HepG2 (cell line): ENCODE data around the gene ZSCAN31. TPM values are rescaled to one million over a fixed set of nuclear protein-coding genes. Genes with fewer than 3 reads are reported as not detected.

Experiments used
- ATRX ChIP-seq: sonication (generic); formaldehyde crosslinking; IDR thresholded peaks from 2 replicates; pipeline ENCODE4 v1.4.0; 2020; ENCODE audit warnings: missing genetic modification reagents, borderline replicate concordance
- MAZ ChIP-seq, 2 experiments: sonication (generic) in 1 of 2; formaldehyde crosslinking in 1 of 2; IDR thresholded peaks; 2 replicates each; pipeline versions ENCODE4 v1.5.0 to v1.6.1; 2012 to 2020; ENCODE audit warnings: low read depth in 2 of 2, mild to moderate bottlenecking in 2 of 2, borderline replicate concordance in 1 of 2, improper control_type of control experiment in 1 of 2, low read length in 1 of 2, missing genetic modification reagents in 1 of 2, moderate library complexity in 1 of 2
- NR1H2 ChIP-seq: sonication (generic); formaldehyde crosslinking; IDR thresholded peaks from 2 replicates; pipeline ENCODE4 v1.8.1; 2022; ENCODE audit warnings: low read depth, missing genetic modification reagents, borderline replicate concordance
- RBAK ChIP-seq: sonication (generic); formaldehyde crosslinking; IDR thresholded peaks from 2 replicates; pipeline ENCODE4 v1.5.1; 2020; ENCODE audit warnings: mild to moderate bottlenecking, missing genetic modification reagents
- RFXANK ChIP-seq: IDR thresholded peaks from 2 replicates; pipeline ENCODE4 v1.6.1; 2016
- RNF2 ChIP-seq: fragments of 450-650 bp; conservative IDR thresholded peaks from 2 replicates; pipeline ENCODE4 v1.6.1; 2016; ENCODE audit warnings: low read depth
- SMAD1 ChIP-seq: sonication (generic); formaldehyde crosslinking; IDR thresholded peaks from 2 replicates; pipeline ENCODE4 v1.4.0; 2020; ENCODE audit warnings: missing genetic modification reagents, low read depth, mild to moderate bottlenecking, borderline replicate concordance
- SUZ12 ChIP-seq: fragments of 150-350 bp; IDR thresholded peaks from 2 replicates; pipeline ENCODE4 v1.6.1; 2014; ENCODE audit warnings: low read depth, low read length
- ZBTB7B ChIP-seq: sonication (generic); formaldehyde crosslinking; IDR thresholded peaks from 2 replicates; pipeline ENCODE4 v1.4.0; 2020; ENCODE audit warnings: missing genetic modification reagents
- ZNF296 ChIP-seq: sonication (generic); formaldehyde crosslinking; conservative IDR thresholded peaks from 2 replicates; pipeline ENCODE4 v1.5.0; 2020; ENCODE audit warnings: mild to moderate bottlenecking, missing genetic modification reagents
- ZNF343 ChIP-seq: sonication (generic); formaldehyde crosslinking; IDR thresholded peaks from 2 replicates; pipeline ENCODE4 v1.4.0; 2020; ENCODE audit warnings: mild to moderate bottlenecking, missing genetic modification reagents
- ZNF709 ChIP-seq: sonication (generic); formaldehyde crosslinking; IDR thresholded peaks from 2 replicates; pipeline ENCODE4 v1.5.0; 2020; ENCODE audit warnings: mild to moderate bottlenecking, missing genetic modification reagents
- ZNF879 ChIP-seq: sonication (generic); formaldehyde crosslinking; IDR thresholded peaks from 2 replicates; pipeline ENCODE4 v1.8.1; 2023; ENCODE audit warnings: missing genetic modification reagents
- polyA plus RNA-seq, 8 experiments: library from polyadenylated mRNA; depleted of rRNA in 3 of 8; stranded (reverse) in 7 of 8; unstranded in 1 of 8; fragments of >200 nt; fragmentation: Illumina TruSeq in 4 of 8; extraction: Trizol in 4 of 8; gene quantifications; 2 replicates each; pipeline versions ENCODE4 v1.2.1 to v1.2.3, GENCODE V29; 2011 to 2016; ENCODE audit warnings: low read depth in 4 of 8, missing spikeins in 1 of 8, mixed read lengths in 1 of 8; ENCODE audit not compliant: insufficient read depth in 1 of 8
- total RNA-seq, 5 experiments: library from RNA; depleted of rRNA; stranded (reverse); fragments of >200 nt; fragmentation: Illumina TruSeq; extraction: Trizol; gene quantifications; 2 replicates each; pipeline ENCODE4 v1.2.3, GENCODE V29; 2016; ENCODE audit warnings: low read depth in 1 of 5
- TF ChIP-seq, protein P1 (sequence below): sonication (generic); formaldehyde crosslinking; IDR thresholded peaks from 2 replicates; pipeline ENCODE4 v1.5.1; 2020; ENCODE audit warnings: mild to moderate bottlenecking, missing genetic modification reagents, borderline replicate concordance
- TF ChIP-seq, protein P2 (sequence below): sonication (generic); formaldehyde crosslinking; IDR thresholded peaks from 2 replicates; pipeline ENCODE4 v1.4.0; 2020; ENCODE audit warnings: mild to moderate bottlenecking, missing genetic modification reagents, borderline replicate concordance
- TF ChIP-seq, protein P3 (sequence below): sonication (generic); formaldehyde crosslinking; conservative IDR thresholded peaks from 2 replicates; pipeline ENCODE4 v1.5.0; 2020; ENCODE audit warnings: missing genetic modification reagents
- TF ChIP-seq, protein P4 (sequence below): sonication (generic); formaldehyde crosslinking; IDR thresholded peaks from 2 replicates; pipeline ENCODE4 v1.4.0; 2020; ENCODE audit warnings: missing genetic modification reagents

ZSCAN31 gene
- total and polyA plus RNA-seq, 2 of the 13 experiments (the other 11 are each of a cell fraction or from before 2014, with no cell fraction given): 5.3 to 6.2 TPM

DNA sequence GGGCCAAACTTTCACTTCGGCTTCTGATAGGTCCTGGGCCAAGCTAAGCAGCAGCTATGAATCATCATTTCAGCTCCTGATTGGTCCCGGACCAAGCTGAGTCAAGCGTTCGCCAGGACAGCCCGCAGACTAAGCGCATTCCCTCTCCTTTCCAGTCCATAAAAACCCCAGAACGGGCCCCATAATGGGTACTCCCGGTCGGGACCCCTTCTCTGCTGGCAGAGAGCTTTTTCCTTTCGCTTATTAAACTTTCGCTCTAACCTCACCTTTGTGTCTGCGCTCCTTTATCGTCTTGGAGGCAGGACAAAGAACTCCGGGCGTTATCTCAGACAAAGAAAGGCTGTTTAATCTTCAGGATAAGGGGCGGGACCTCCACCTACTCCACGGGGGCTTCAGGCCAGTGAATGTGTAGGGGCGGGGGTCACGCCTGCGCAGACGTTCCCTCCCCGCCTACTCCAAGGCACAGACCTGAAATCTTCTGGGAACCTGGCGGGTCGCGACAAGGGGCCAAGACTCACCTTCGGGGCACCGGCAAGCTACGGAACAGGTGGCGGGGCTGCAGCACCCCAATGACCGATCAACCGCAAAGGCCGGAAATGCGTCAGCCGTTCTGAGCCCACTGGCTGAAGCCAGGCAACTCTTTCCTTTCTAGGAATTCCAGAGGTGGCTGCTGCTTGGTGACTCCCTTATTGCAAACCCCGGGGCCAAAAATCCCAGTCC is at the start of gene ZSCAN31 (continued):
- TF ChIP-seq, protein P1, sequence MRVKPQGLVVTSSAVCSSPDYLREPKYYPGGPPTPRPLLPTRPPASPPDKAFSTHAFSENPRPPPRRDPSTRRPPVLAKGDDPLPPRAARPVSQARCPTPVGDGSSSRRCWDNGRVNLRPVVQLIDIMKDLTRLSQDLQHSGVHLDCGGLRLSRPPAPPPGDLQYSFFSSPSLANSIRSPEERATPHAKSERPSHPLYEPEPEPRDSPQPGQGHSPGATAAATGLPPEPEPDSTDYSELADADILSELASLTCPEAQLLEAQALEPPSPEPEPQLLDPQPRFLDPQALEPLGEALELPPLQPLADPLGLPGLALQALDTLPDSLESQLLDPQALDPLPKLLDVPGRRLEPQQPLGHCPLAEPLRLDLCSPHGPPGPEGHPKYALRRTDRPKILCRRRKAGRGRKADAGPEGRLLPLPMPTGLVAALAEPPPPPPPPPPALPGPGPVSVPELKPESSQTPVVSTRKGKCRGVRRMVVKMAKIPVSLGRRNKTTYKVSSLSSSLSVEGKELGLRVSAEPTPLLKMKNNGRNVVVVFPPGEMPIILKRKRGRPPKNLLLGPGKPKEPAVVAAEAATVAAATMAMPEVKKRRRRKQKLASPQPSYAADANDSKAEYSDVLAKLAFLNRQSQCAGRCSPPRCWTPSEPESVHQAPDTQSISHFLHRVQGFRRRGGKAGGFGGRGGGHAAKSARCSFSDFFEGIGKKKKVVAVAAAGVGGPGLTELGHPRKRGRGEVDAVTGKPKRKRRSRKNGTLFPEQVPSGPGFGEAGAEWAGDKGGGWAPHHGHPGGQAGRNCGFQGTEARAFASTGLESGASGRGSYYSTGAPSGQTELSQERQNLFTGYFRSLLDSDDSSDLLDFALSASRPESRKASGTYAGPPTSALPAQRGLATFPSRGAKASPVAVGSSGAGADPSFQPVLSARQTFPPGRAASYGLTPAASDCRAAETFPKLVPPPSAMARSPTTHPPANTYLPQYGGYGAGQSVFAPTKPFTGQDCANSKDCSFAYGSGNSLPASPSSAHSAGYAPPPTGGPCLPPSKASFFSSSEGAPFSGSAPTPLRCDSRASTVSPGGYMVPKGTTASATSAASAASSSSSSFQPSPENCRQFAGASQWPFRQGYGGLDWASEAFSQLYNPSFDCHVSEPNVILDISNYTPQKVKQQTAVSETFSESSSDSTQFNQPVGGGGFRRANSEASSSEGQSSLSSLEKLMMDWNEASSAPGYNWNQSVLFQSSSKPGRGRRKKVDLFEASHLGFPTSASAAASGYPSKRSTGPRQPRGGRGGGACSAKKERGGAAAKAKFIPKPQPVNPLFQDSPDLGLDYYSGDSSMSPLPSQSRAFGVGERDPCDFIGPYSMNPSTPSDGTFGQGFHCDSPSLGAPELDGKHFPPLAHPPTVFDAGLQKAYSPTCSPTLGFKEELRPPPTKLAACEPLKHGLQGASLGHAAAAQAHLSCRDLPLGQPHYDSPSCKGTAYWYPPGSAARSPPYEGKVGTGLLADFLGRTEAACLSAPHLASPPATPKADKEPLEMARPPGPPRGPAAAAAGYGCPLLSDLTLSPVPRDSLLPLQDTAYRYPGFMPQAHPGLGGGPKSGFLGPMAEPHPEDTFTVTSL: no peak
- TF ChIP-seq ZBTB7B: peak; percentile 97
- no peak for TF ChIP-seq MAZ (IDR thresholded peaks at IDR 0.05; ENCODE audit: borderline replicate concordance, low read depth, low read length)
- peak; percentile 51 for TF ChIP-seq MAZ (CRISPR knock-in tag; IDR thresholded peaks at IDR 0.05; ENCODE audit: low read depth)
- TF ChIP-seq SUZ12: no peak
- TF ChIP-seq NR1H2: no peak
- TF ChIP-seq, protein P2, sequence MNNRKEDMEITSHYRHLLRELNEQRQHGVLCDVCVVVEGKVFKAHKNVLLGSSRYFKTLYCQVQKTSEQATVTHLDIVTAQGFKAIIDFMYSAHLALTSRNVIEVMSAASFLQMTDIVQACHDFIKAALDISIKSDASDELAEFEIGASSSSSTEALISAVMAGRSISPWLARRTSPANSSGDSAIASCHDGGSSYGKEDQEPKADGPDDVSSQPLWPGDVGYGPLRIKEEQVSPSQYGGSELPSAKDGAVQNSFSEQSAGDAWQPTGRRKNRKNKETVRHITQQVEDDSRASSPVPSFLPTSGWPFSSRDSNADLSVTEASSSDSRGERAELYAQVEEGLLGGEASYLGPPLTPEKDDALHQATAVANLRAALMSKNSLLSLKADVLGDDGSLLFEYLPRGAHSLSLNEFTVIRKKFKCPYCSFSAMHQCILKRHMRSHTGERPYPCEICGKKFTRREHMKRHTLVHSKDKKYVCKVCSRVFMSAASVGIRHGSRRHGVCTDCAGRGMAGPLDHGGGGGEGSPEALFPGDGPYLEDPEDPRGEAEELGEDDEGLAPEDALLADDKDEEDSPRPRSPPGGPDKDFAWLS (CRISPR knock-in tag): peak; percentile 54; the same call in 1 of the 2 replicates
- TF ChIP-seq ZNF709 (CRISPR knock-in tag): peak; percentile 90; the same call in 1 of the 2 replicates
- TF ChIP-seq ATRX (CRISPR knock-in tag): no peak
- TF ChIP-seq ZNF296 (CRISPR knock-in tag): no peak
- TF ChIP-seq, protein P3, sequence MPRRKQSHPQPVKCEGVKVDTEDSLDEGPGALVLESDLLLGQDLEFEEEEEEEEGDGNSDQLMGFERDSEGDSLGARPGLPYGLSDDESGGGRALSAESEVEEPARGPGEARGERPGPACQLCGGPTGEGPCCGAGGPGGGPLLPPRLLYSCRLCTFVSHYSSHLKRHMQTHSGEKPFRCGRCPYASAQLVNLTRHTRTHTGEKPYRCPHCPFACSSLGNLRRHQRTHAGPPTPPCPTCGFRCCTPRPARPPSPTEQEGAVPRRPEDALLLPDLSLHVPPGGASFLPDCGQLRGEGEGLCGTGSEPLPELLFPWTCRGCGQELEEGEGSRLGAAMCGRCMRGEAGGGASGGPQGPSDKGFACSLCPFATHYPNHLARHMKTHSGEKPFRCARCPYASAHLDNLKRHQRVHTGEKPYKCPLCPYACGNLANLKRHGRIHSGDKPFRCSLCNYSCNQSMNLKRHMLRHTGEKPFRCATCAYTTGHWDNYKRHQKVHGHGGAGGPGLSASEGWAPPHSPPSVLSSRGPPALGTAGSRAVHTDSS (CRISPR knock-in tag): no peak
- TF ChIP-seq SMAD1 (CRISPR knock-in tag): no peak
- TF ChIP-seq, protein P4, sequence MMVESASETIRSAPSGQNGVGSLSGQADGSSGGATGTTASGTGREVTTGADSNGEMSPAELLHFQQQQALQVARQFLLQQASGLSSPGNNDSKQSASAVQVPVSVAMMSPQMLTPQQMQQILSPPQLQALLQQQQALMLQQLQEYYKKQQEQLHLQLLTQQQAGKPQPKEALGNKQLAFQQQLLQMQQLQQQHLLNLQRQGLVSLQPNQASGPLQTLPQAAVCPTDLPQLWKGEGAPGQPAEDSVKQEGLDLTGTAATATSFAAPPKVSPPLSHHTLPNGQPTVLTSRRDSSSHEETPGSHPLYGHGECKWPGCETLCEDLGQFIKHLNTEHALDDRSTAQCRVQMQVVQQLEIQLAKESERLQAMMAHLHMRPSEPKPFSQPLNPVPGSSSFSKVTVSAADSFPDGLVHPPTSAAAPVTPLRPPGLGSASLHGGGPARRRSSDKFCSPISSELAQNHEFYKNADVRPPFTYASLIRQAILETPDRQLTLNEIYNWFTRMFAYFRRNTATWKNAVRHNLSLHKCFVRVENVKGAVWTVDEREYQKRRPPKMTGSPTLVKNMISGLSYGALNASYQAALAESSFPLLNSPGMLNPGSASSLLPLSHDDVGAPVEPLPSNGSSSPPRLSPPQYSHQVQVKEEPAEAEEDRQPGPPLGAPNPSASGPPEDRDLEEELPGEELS (CRISPR knock-in tag): no peak; the same call in 1 of the 2 replicates
- TF ChIP-seq ZNF343: 0 out of 2 replicates have a peak, but pooled peaks have one; percentile 74
- peak; percentile 33; the same call in 1 of the 2 replicates for TF ChIP-seq RFXANK (CRISPR knock-in tag)
- TF ChIP-seq RBAK (CRISPR knock-in tag): no peak
- TF ChIP-seq RNF2: no peak
- TF ChIP-seq ZNF879 (CRISPR knock-in tag): no peak; the same call in 1 of the 2 replicates
